Stomach (tissue), 9 donors: Measurements from ENCODE around the gene ICOS. TPM values are rescaled to one million over a fixed set of nuclear protein-coding genes. Genes with fewer than 3 reads are reported as not detected.

Experiments
- DNase-seq, 2 donors: peaks; one replicate each; pipeline versions ENCODE4 v3.0.0 to v3.0.0-alpha.2; 2013 to 2019
- H3K27ac ChIP-seq, 5 donors: fragments of 200-600 bp in 4 of 5; sonication (generic) in 4 of 5; one replicate each; pipeline ENCODE4 v1.5.1; 2013 to 2019; ENCODE audit warnings: mild to moderate bottlenecking in 1 of 5, moderate library complexity in 1 of 5
- H3K27me3 ChIP-seq, 3 donors: fragments of 200-600 bp; sonication (generic); one replicate each; pipeline ENCODE4 v1.5.1; 2017 to 2019; ENCODE audit warnings: mixed run types in 1 of 3
- H3K36me3 ChIP-seq, 4 donors: fragments of 200-600 bp; sonication (generic); 1 replicate in 3 of 4; 2 replicates in 1 of 4; pipeline ENCODE4 v1.5.1; 2016 to 2019
- H3K4me1 ChIP-seq, 4 donors: fragments of 200-600 bp; sonication (generic); one replicate each; pipeline ENCODE4 v1.5.1; 2016 to 2019
- H3K4me3 ChIP-seq, 4 donors: fragments of 200-600 bp; sonication (generic) in 3 of 4; one replicate each; pipeline ENCODE4 v1.5.1; 2016 to 2019; ENCODE audit warnings: mild to moderate bottlenecking in 1 of 4
- H3K9me3 ChIP-seq, 4 donors: fragments of 200-600 bp; sonication (generic); one replicate each; pipeline ENCODE4 v1.5.1; 2016 to 2019
- CTCF ChIP-seq, 7 experiments: fragments of 450-650 bp in 4 of 7; fragments of 200-600 bp in 3 of 7; sonication (generic) in 3 of 7; IDR thresholded peaks; one replicate each; pipeline ENCODE4 v1.5.1; 2016 to 2019; ENCODE audit warnings: antibody characterized with exemption in 7 of 7, control low read depth in 2 of 7, mild to moderate bottlenecking in 1 of 7
- EP300 ChIP-seq: sonication (generic); formaldehyde crosslinking; IDR thresholded peaks from one replicate; pipeline ENCODE4 v1.6.1; 2017; ENCODE audit warnings: antibody characterized with exemption
- POLR2A ChIP-seq, 4 donors: fragments of 450-650 bp; IDR thresholded peaks; one replicate each; pipeline ENCODE4 v1.6.1; 2016; ENCODE audit warnings: antibody characterized with exemption in 4 of 4, control low read depth in 2 of 4, mild to moderate bottlenecking in 1 of 4, moderate library complexity in 1 of 4
- POLR2AphosphoS5 ChIP-seq, 3 donors: sonication (generic); formaldehyde crosslinking; IDR thresholded peaks; one replicate each; pipeline ENCODE4 v1.6.1; 2016; ENCODE audit warnings: antibody characterized with exemption in 3 of 3
- WGBS, 5 donors: extraction: QIAGEN DNeasy Blood & Tissue Kit in 3 of 5; methylation state at CpG; one replicate each; pipeline versions ENCODE4 v1.1.5 to v1.1.7; 2013 to 2018; 5-methylcytosine and 5-hydroxymethylcytosine counted together
- intact Hi-C: fragments of 100-400 bp; cut with DNase I; formaldehyde crosslinking; loops from one replicate; pipeline ENCODE4 v1.15.1; 2023; ENCODE audit warnings: low total_unique reads
- polyA plus RNA-seq, 3 donors: library from polyadenylated mRNA; stranded (reverse); fragments of 200-250 nt; gene quantifications; one replicate each; pipeline ENCODE4 v1.2.3, GENCODE V29; 2013
- total RNA-seq, 5 donors: library from RNA; depleted of rRNA; stranded (reverse); fragments of >200 nt; gene quantifications; one replicate each; pipeline versions ENCODE4 v1.1.0 to v1.2.3, GENCODE V29; 2014 to 2016
- donor health status: healthy with polysubstance abuse.
- donor health status: Bipolar disorder and iron deficiency.
- donor health status: healthy.

Gene ICOS
- total and polyA plus RNA-seq, 8 donors, result 0.29 to 9.3 (median 0.33) TPM; not detected in 3

GRCh38 chr2:203972066-203972465 lies 35.5 kb downstream of the ICOS start:
- Histone ChIP-seq H3K9me3 (no peaks in the 10 kb centered on the region), H3K4me3 (no peak overlapping the region), H3K36me3 (no peaks in the 10 kb centered on the region), H3K27me3 (no peaks in the 10 kb centered on the region), H3K4me1 (peaks cover 0 to 10% (median 0%) of the 10 kb centered on the region in 4 donors), H3K27ac (no peak overlapping the region)
- DNase-seq, result no peak
- no peak for TF ChIP-seq CTCF (IDR thresholded peaks at IDR 0.05)
- TF ChIP-seq POLR2AphosphoS5 (IDR thresholded peaks at IDR 0.05), result no peak
- TF ChIP-seq POLR2A (IDR thresholded peaks at IDR 0.05), result no peak
- no peak for TF ChIP-seq EP300
- intact Hi-C loops, result no loop called here

GRCh38 chr2:203973000-203973399 lies 36.4 kb downstream of the ICOS start:
- Histone ChIP-seq H3K27ac (no peak overlapping the region), H3K4me3 (no peak overlapping the region), H3K36me3 (no peaks in the 10 kb centered on the region), H3K9me3 (no peaks in the 10 kb centered on the region), H3K4me1 (peaks cover 0 to 10% (median 0%) of the 10 kb centered on the region in 4 donors), H3K27me3 (no peaks in the 10 kb centered on the region)
- DNase-seq, result no peak
- TF ChIP-seq CTCF (IDR thresholded peaks at IDR 0.05) (no peak), EP300 (no peak)
- intact Hi-C loops, result no loop called here
- 88 to 98% (median 90%) methylated on average over 2 of the region's 2 CpGs for WGBS, 5 donors

GRCh38 chr2:203973676-203974075 lies 37.1 kb downstream of the ICOS start:
- H3K9me3 ChIP-seq, result no peaks in the 10 kb centered on the region
- no peak overlapping the region for H3K27ac ChIP-seq
- no peak overlapping the region for H3K4me3 ChIP-seq
- H3K4me1 ChIP-seq, result peaks cover 0 to 10% (median 0%) of the 10 kb centered on the region in 4 donors
- WGBS, 5 donors, result 62 to 82% (median 78%) methylated on average over 3 of the region's 3 CpGs
- no peaks in the 10 kb centered on the region for H3K36me3 ChIP-seq
- intact Hi-C loops, result no loop called here
- no peak for DNase-seq
- H3K27me3 ChIP-seq, result no peaks in the 10 kb centered on the region
- TF ChIP-seq POLR2A (IDR thresholded peaks at IDR 0.05) (no peak), CTCF (IDR thresholded peaks at IDR 0.05) (no peak), POLR2AphosphoS5 (IDR thresholded peaks at IDR 0.05) (no peak), EP300 (no peak)

- H3K36me3 ChIP-seq, result no peaks in the 10 kb centered on the region
- H3K27me3 ChIP-seq, result no peaks in the 10 kb centered on the region
- H3K27ac ChIP-seq, result no peak overlapping the region
- H3K4me1 ChIP-seq, result peaks cover 0 to 10% (median 0%) of the 10 kb centered on the region in 4 donors
- intact Hi-C loops, result no loop called here
- no peak for DNase-seq
- WGBS, 5 donors, result 75 to 93% (median 84%) methylated on average over 2 of the region's 2 CpGs
- TF ChIP-seq POLR2AphosphoS5 (IDR thresholded peaks at IDR 0.05), result no peak
- no peak for TF ChIP-seq POLR2A (IDR thresholded peaks at IDR 0.05)
- no peak for TF ChIP-seq CTCF (IDR thresholded peaks at IDR 0.05)
- TF ChIP-seq EP300, result no peak
- H3K4me3 ChIP-seq, result no peak overlapping the region
- no peaks in the 10 kb centered on the region for H3K9me3 ChIP-seq
These were observed 39.3 kb downstream of the ICOS start for GRCh38 chr2:203975912-203976311.
